Glutamatergic neuron (in vitro differentiated cells): ENCODE measurements around the gene CATSPER4. TPM values are rescaled to one million over a fixed set of nuclear protein-coding genes. Genes with fewer than 3 reads are reported as not detected.
A peak's percentile ranks its signal among the peaks of the same experiment; 100 is the strongest.

Source experiments
- DNase-seq: peaks from one replicate; pipeline ENCODE4 v3.0.0; 2022
- H3K27ac Mint-ChIP-seq: one replicate; pipeline ENCODE4 v1.8.0; 2020; ENCODE audit warnings: mild to moderate bottlenecking, mixed read lengths, inconsistent platforms; ENCODE audit not compliant: unreplicated experiment
- H3K27me3 Mint-ChIP-seq: one replicate; pipeline ENCODE4 v1.8.0; 2020; ENCODE audit warnings: mild to moderate bottlenecking, moderate library complexity, mixed read lengths, inconsistent platforms; ENCODE audit not compliant: unreplicated experiment
- H3K36me3 Mint-ChIP-seq: one replicate; pipeline ENCODE4 v1.8.0; 2020; ENCODE audit warnings: mild to moderate bottlenecking, mixed read lengths, inconsistent platforms; ENCODE audit not compliant: unreplicated experiment
- H3K4me1 Mint-ChIP-seq: one replicate; pipeline ENCODE4 v1.8.0; 2020; ENCODE audit warnings: mild to moderate bottlenecking, low read depth, mixed read lengths, inconsistent platforms; ENCODE audit not compliant: unreplicated experiment
- H3K4me3 Mint-ChIP-seq: one replicate; pipeline ENCODE4 v1.8.0; 2020; ENCODE audit warnings: mild to moderate bottlenecking, mixed read lengths, inconsistent platforms; ENCODE audit not compliant: unreplicated experiment
- H3K9me3 Mint-ChIP-seq: one replicate; pipeline ENCODE4 v1.8.0; 2020; ENCODE audit warnings: mild to moderate bottlenecking, moderate library complexity, mixed read lengths, inconsistent platforms; ENCODE audit not compliant: unreplicated experiment
- total RNA-seq: library from RNA; stranded (reverse); fragmentation: NEBNext Ultra II Directional; extraction: Animal tissue kit (Norgen Biotek cat#: 25700); gene quantifications from one replicate; pipeline ENCODE4 v1.2.1, GENCODE V29; 2021; ENCODE audit not compliant: unreplicated experiment
- TF ChIP-seq, protein P1 (sequence below): fragments of 200-600 bp; sonication (generic); IDR thresholded peaks from one replicate; pipeline ENCODE4 v1.5.0; 2021; ENCODE audit not compliant: partially characterized antibody, unreplicated experiment

Gene CATSPER4
- total RNA-seq, 1 donor from 2014 or later, result not detected

DNA sequence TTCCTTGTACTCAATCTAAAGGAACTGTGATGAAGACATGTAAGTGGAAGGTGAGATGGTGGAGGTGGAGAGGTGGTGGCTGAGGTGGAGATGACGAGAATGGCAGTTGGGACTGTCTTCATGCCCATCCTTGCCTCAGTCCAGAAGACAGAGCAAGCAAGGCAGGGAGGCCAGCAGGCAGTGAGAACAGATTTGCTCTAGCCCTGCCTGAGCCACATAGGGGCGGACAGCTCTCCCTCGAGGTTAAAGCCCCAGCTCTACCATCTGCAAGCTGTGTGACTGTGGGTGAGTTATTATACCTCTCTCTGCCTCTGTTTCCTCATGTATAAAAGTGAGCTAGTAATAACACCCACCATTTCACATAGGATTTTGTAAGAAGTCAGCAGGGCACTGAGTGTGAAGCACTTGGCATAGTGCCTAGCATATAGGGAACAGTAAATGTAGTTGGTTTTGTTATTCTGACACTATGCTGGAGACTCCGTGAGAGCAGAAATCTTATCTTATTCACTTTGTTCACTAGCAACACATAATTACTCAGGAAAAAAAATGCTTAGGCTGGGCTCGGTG lies 36.4 kb upstream of the CATSPER4 start:
- H3K27ac Mint-ChIP-seq, result no peak overlapping the region
- H3K4me3 Mint-ChIP-seq, result no peak overlapping the region
- H3K4me1 Mint-ChIP-seq, result peaks cover 18% of the 10 kb centered on the region
- H3K27me3 Mint-ChIP-seq, result peaks cover 5% of the 10 kb centered on the region
- TF ChIP-seq, protein P1, sequence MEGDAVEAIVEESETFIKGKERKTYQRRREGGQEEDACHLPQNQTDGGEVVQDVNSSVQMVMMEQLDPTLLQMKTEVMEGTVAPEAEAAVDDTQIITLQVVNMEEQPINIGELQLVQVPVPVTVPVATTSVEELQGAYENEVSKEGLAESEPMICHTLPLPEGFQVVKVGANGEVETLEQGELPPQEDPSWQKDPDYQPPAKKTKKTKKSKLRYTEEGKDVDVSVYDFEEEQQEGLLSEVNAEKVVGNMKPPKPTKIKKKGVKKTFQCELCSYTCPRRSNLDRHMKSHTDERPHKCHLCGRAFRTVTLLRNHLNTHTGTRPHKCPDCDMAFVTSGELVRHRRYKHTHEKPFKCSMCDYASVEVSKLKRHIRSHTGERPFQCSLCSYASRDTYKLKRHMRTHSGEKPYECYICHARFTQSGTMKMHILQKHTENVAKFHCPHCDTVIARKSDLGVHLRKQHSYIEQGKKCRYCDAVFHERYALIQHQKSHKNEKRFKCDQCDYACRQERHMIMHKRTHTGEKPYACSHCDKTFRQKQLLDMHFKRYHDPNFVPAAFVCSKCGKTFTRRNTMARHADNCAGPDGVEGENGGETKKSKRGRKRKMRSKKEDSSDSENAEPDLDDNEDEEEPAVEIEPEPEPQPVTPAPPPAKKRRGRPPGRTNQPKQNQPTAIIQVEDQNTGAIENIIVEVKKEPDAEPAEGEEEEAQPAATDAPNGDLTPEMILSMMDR, result no peak
- no peaks in the 10 kb centered on the region for H3K9me3 Mint-ChIP-seq
- no peak for DNase-seq
- H3K36me3 Mint-ChIP-seq, result no peaks in the 10 kb centered on the region

- Mint-ChIP-seq H3K27ac (no peak overlapping the region), H3K27me3 (peaks cover 5% of the 10 kb centered on the region)
- no peak for DNase-seq
Observed at GRCh38 chr1:26154750-26155149, 35.7 kb upstream of the CATSPER4 start.

GRCh38 chr1:26155370-26156284 lies 34.8 kb upstream of the CATSPER4 start:
- Mint-ChIP-seq H3K27me3 (peaks cover 5% of the 10 kb centered on the region), H3K9me3 (peaks cover 2% of the 10 kb centered on the region), H3K27ac (no peak overlapping the region), H3K4me1 (peaks cover 21% of the 10 kb centered on the region), H3K4me3 (no peak overlapping the region), H3K36me3 (no peaks in the 10 kb centered on the region)
- TF ChIP-seq, protein P1, result no peak
- no peak for DNase-seq

More at GRCh38 chr1:26154750-26155149, 35.7 kb upstream of the CATSPER4 start:
- TF ChIP-seq, protein P1, result no peak
- Mint-ChIP-seq H3K36me3 (no peaks in the 10 kb centered on the region), H3K4me1 (peaks cover 21% of the 10 kb centered on the region), H3K9me3 (peaks cover under 1% of the 10 kb centered on the region), H3K4me3 (peak overlapping the region; percentile 49)

DNA sequence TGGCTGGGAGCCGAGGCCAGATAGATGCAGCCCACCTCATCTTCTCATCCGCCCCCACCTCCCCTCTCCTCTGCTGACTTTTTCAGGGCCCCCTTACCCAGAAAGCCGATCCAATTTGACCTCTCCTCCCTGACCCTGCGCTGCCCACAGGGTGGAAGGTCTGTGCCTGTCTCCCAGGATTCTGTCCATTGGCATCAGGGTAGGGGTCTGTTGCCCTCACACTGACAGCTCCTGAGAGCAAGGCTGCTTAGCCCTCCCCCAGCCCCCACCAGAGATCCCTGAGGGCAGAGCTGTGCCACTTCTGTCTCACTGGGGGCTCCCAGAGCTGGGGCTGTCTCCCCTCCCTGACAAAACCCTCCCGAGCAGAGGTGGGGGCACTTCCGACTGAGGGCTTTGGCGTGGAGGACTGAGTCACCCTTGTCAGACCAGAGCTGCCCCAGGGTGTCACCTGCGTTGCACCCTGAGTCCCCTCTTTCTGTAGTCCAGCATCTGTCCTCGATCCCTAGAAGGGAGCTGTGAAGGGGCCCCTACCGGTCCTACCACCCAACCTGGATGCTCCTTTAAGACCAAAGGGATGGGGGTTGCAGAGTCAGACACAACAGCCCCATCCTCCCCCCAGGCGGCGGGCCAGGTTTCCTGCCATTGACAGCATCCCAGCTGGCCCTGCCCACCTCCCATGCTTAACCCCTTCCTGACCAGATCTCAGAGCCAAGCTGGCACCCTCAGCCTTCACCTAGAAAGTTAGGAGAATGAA lies 33.9 kb upstream of the CATSPER4 start:
- H3K4me3 Mint-ChIP-seq, result peak overlapping the region; percentile 25
- H3K36me3 Mint-ChIP-seq, result no peaks in the 10 kb centered on the region
- peaks cover 2% of the 10 kb centered on the region for H3K9me3 Mint-ChIP-seq
- TF ChIP-seq, protein P1, result no peak
- DNase-seq, result peak; percentile 46
- peaks cover 20% of the 10 kb centered on the region for H3K4me1 Mint-ChIP-seq
- peaks cover 5% of the 10 kb centered on the region for H3K27me3 Mint-ChIP-seq
- no peak overlapping the region for H3K27ac Mint-ChIP-seq
